NCI-H2171 (cell line): ENCODE results near the gene MCC.
"Not testable (repeated sequence)": the region's sequence is repeated elsewhere in the genome, so short reads cannot be mapped to it uniquely, and the experiment has no call there.

ENCODE experiments used
- DNase-seq: peaks from one replicate; lab custom pipeline; 2025; lab: John Stamatoyannopoulos, UW

MCC gene

GRCh38 chr5:113076649-113077048 lies 411.6 kb downstream of the MCC start:
- DNase-seq, result not testable (repeated sequence)

GRCh38 chr5:113075019-113075418 lies 413.2 kb downstream of the MCC start:
- no peak for DNase-seq

GRCh38 chr5:113073629-113074034 lies 414.6 kb downstream of the MCC start:
- not testable (repeated sequence) for DNase-seq

GRCh38 chr5:113071401-113071800 lies 416.9 kb downstream of the MCC start:
- no peak for DNase-seq

GRCh38 chr5:113070901-113071300 lies 417.4 kb downstream of the MCC start:
- DNase-seq, result no peak

- DNase-seq, result no peak
Observed at GRCh38 chr5:113068559-113068958, 419.7 kb downstream of the MCC start.

- peak; percentile 59 for DNase-seq
Observed at GRCh38 chr5:113067635-113068344, 420.5 kb downstream of the MCC start.

- DNase-seq, result no peak
Observed at GRCh38 chr5:113065626-113066025, 422.6 kb downstream of the MCC start.

GRCh38 chr5:113064806-113065205 lies 423.4 kb downstream of the MCC start:
- no peak for DNase-seq

GRCh38 chr5:113063927-113064326 lies 424.3 kb downstream of the MCC start:
- DNase-seq, result no peak

- DNase-seq, result no peak
Observed at GRCh38 chr5:113062869-113063508, 425.3 kb downstream of the MCC start.

GRCh38 chr5:113061846-113062780 lies 426.1 kb downstream of the MCC start:
- DNase-seq, result no peak

GRCh38 chr5:113060408-113061025 lies 427.7 kb downstream of the MCC start:
- DNase-seq, result no peak

- DNase-seq, result no peak
Observed at GRCh38 chr5:113059232-113060040, 428.8 kb downstream of the MCC start.

- DNase-seq, result no peak
Observed at GRCh38 chr5:113058706-113059226, 429.5 kb downstream of the MCC start.

- DNase-seq, result no peak
Observed at GRCh38 chr5:113058269-113058668, 430.0 kb downstream of the MCC start.

GRCh38 chr5:113057557-113057984 lies 430.7 kb downstream of the MCC start:
- DNase-seq, result no peak

- no peak for DNase-seq
Observed at GRCh38 chr5:113056988-113057387, 431.3 kb downstream of the MCC start.

GRCh38 chr5:113054899-113055298 lies 433.4 kb downstream of the MCC start:
- no peak for DNase-seq

GRCh38 chr5:113053511-113053995 lies 434.7 kb downstream of the MCC start:
- no peak for DNase-seq
